Measurements from ENCODE around the gene NLRP13. TPM values are rescaled to one million over a fixed set of nuclear protein-coding genes. Genes with fewer than 3 reads are reported as not detected.
"Not testable (repeated sequence)": the region's sequence is repeated elsewhere in the genome, so short reads cannot be mapped to it uniquely, and the experiment has no call there.

Gene NLRP13
- total RNA-seq, 3 donors from 2014 or later: not detected

DNA sequence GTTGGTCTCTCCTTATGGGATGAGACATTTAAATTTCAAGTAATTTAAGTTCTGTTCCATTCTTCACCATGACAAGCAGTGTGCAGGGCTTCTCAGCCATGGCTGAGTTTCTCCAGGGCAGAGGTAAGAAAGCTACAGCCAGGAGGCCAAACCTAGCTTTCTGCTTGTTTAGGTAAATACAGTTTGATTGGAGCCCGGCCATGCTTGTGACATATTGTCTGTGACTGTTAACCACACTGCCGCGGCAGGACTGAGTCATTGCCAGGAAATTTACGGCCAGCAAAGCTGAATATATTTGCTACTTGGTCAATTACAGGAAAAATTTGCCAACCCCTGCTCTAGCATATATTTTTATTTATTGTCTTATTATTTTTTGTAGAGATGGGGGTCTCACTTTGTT is 26.2 kb upstream of the NLRP13 start:
- ATAC-seq (no peak), DNase-seq (no peak)
- intact Hi-C loops (cut with DNase I, micrococcal nuclease): no loop called here
- Histone ChIP-seq H3K4me1 (ENCODE audit: low read depth) (no peaks in the 10 kb centered on the region), H3K4me3 (no peak overlapping the region), H3K36me3 (ENCODE audit: low read depth) (no peaks in the 10 kb centered on the region), H3K9me3 (no peaks in the 10 kb centered on the region)
- TF ChIP-seq, protein P1, sequence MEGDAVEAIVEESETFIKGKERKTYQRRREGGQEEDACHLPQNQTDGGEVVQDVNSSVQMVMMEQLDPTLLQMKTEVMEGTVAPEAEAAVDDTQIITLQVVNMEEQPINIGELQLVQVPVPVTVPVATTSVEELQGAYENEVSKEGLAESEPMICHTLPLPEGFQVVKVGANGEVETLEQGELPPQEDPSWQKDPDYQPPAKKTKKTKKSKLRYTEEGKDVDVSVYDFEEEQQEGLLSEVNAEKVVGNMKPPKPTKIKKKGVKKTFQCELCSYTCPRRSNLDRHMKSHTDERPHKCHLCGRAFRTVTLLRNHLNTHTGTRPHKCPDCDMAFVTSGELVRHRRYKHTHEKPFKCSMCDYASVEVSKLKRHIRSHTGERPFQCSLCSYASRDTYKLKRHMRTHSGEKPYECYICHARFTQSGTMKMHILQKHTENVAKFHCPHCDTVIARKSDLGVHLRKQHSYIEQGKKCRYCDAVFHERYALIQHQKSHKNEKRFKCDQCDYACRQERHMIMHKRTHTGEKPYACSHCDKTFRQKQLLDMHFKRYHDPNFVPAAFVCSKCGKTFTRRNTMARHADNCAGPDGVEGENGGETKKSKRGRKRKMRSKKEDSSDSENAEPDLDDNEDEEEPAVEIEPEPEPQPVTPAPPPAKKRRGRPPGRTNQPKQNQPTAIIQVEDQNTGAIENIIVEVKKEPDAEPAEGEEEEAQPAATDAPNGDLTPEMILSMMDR (IDR thresholded peaks at IDR 0.05): no peak

DNA sequence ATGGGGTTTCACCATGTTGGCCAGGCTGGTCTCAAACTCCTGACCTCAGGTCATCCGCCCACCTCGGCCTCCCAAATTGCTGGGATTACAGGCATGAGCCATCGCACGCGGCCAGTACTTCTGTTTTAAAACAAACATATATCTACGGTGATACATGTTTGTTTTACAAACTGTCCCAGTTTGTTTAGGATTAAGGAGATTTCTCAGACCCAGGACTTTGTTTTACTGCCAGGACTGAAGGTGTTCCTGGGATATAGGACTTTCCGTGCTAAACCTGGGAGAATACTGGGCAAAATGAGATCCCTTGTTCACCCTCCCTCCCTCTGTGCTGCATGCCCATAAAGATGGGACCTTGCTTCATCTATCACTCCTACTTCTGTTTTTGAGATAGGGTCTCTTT is 24.3 kb upstream of the NLRP13 start:
- intact Hi-C loops (cut with DNase I, micrococcal nuclease): no loop called here

DNA sequence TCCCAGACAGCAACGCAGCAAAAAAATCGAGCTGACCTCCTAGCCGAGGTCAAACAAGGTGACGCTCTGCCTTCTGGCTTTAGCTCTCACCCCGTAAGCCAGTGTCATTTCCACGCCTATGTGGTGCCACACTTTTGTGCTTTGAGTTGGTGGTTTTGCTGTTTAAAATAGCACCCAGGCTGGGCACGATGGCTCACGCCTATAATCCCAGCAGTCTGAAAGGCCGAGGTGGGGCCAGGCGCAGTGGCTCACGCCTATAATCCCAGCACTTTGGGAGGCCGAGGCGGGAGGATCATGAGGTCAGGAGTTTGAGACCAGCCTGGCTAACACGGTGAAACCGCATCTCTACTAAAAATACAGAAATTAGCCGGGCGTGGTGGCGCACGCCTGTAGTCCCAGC is 18.4 kb upstream of the NLRP13 start:
- H3K36me3 ChIP-seq (ENCODE audit: low read depth); intact Hi-C loops (cut with DNase I, micrococcal nuclease); H3K9me3 ChIP-seq; ATAC-seq; DNase-seq; H3K4me1 ChIP-seq (ENCODE audit: low read depth); H3K4me3 ChIP-seq: not testable (repeated sequence)

More for the DNA sequence above, 24.3 kb upstream of the NLRP13 start:
- DNase-seq (no peak), ATAC-seq (no peak)
- Histone ChIP-seq H3K4me1 (ENCODE audit: low read depth) (no peaks in the 10 kb centered on the region), H3K9me3 (no peaks in the 10 kb centered on the region), H3K4me3 (no peak overlapping the region), H3K36me3 (ENCODE audit: low read depth) (no peaks in the 10 kb centered on the region)
- TF ChIP-seq, protein P1 (IDR thresholded peaks at IDR 0.05): no peak

DNA sequence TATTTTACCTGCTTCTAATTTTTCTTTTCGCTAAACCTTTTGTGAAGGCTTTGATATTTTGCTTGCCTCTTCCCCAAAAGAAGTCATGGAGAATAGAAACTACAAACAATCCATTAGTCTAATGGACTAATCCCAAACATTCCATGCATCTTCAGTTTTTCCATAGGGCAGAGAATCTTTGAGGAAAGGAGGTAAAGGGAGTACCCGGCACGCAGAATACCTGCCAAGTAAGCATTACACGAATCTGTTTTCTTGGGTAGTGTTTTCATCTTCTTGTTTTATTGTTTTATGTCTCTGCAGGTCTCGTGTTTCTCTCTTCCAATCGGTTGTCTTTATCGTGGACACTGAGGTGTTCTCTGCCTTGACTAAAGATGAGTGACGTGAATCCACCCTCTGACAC is 15.4 kb upstream of the NLRP13 start, which contains the start of gene NLRP8:
Gene NLRP8 (plus strand): TSS at position 301 of the 400 bp plus-strand sequence.
- no peak for DNase-seq
- no peak within 1 kb of the TSS for H3K4me3 ChIP-seq
- H3K4me1 ChIP-seq (ENCODE audit: low read depth): no peaks in the 10 kb centered on the region
- ATAC-seq: no peak
- no peaks in the 10 kb centered on the region for H3K9me3 ChIP-seq
- intact Hi-C loops (cut with DNase I, micrococcal nuclease): no loop called here
- TF ChIP-seq, protein P1 (IDR thresholded peaks at IDR 0.05): no peak
- no peaks in the 10 kb centered on the region for H3K36me3 ChIP-seq (ENCODE audit: low read depth)

DNA sequence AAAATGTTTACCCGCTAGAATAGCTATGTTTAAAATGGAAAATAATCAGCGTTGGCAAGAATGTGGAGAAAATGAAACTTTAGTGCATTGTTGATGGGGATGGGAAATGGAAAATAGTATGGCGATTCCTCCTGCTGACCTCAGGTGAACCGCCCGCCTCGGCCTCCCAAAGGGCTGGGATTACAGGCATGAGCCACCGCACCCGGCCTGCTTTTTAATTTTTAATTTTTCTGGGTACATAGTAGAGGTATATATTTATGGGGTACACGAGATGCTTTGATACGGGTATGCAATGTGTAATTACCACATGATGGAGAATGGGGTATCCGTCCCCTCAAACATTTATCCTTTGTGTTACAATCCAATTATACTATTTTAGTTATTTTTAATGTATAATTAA is 8.2 kb upstream of the NLRP13 start:
- ATAC-seq (no peak), DNase-seq (no peak)
- H3K4me1 ChIP-seq (ENCODE audit: low read depth): no peaks in the 10 kb centered on the region
- intact Hi-C loops (cut with DNase I, micrococcal nuclease): no loop called here
- H3K9me3 ChIP-seq: no peaks in the 10 kb centered on the region
- no peak overlapping the region for H3K4me3 ChIP-seq
- TF ChIP-seq, protein P1 (IDR thresholded peaks at IDR 0.05): no peak
- no peaks in the 10 kb centered on the region for H3K36me3 ChIP-seq (ENCODE audit: low read depth)

DNA sequence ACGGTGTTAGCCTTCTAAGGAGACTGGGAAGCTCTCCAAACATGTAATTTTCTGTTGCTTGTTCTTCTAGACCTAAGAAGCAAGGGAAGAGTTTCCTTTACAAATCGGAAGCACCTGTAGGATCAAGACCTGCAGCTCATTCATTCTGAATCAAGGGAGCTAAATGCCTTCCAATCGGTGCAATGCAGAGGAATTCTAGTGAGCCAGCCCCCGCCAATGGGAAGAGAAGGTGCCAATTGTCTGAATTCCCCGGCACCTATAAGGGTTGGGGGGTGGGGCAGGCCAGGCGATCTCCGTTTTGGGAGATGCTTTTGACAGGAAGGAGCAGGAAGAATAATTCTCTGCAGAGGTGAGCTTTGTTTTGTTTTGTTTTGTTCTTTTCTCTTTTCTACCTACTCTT is 7.1 kb upstream of the NLRP13 start:
- Histone ChIP-seq H3K9me3 (no peaks in the 10 kb centered on the region), H3K36me3 (ENCODE audit: low read depth) (no peaks in the 10 kb centered on the region), H3K4me3 (no peak overlapping the region), H3K4me1 (ENCODE audit: low read depth) (no peaks in the 10 kb centered on the region)
- ATAC-seq (no peak), DNase-seq (no peak)
- TF ChIP-seq, protein P1 (IDR thresholded peaks at IDR 0.05): no peak
- intact Hi-C loops (cut with DNase I, micrococcal nuclease): no loop called here

All from mucosa of descending colon (tissue), 3 donors.